Left renal cortex interstitium (tissue), 4 donors: ENCODE results near the gene FNTB. TPM values are rescaled to one million over a fixed set of nuclear protein-coding genes. Genes with fewer than 3 reads are reported as not detected.

Source experiments
- DNase-seq, 4 donors: peaks; one replicate each; pipeline ENCODE4 v3.0.0-alpha.2; 2013; ENCODE audit warnings: low read depth in 4 of 4, low spot score in 2 of 4, missing footprints in 1 of 4
- polyA plus RNA-seq, 4 donors: library from polyadenylated mRNA; unstranded; fragments of 120-200 nt; gene quantifications; one replicate each; pipeline ENCODE4 v1.2.1, GENCODE V29; 2013; ENCODE audit not compliant: insufficient read length in 4 of 4

The FNTB gene
- polyA plus RNA-seq, 4 donors = 28.5 to 38.5 (median 33.8) TPM

- no peak for DNase-seq
Measured at GRCh38 chr14:65109357-65109756, 122.7 kb downstream of the FNTB start.

DNA sequence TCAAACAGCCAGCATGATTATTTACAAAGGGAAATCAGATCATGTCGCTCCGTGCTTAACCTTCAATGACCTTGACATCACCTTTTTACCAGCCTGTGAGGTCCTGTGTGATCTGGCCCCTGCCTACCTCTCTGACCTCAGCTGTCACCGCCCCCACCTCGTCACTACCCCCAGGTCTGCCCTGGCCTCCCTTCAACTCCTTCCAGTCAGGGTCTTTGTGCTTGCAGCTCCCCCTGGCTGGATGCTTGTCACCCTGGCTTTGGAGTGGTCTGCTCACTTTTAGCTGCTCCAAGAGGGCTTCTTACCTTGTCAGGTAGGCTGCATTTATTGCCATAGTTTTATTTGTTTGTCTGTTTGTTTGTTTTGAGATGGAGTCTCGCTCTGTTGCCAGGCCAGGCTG lies 123.8 kb downstream of the FNTB start:
- DNase-seq = no peak

Other genes starting within 250 kb of the FNTB start
- gene SPTB, start 107.0 kb upstream of the FNTB start, polyA plus RNA-seq = 10 to 100 TPM; 13.1 to 19.2 (median 15.3) TPM
- 10 to 100 TPM; 44.6 to 71.4 (median 59.2) TPM for gene CHURC1, start 72.4 kb upstream of the FNTB start, polyA plus RNA-seq
- 1 to 10 TPM in 3 of 4 donors, under 1 TPM in 1; 0.21 to 2.6 (median 1.7) TPM for gene GPX2, start 44.1 kb upstream of the FNTB start, polyA plus RNA-seq
- gene RAB15, start 14.6 kb upstream of the FNTB start, polyA plus RNA-seq = 10 to 100 TPM; 22.5 to 36.9 (median 24.9) TPM
- gene MAX, start 115.6 kb downstream of the FNTB start, polyA plus RNA-seq = 10 to 100 TPM; 54.3 to 64.1 (median 58.7) TPM